OCI-LY3 (cell line): ENCODE results near the gene BTBD9.

Source experiments
- H2AFZ ChIP-seq: fragments of 200-600, 300-600 bp; shearing (Covaris generic); 2 replicates; pipeline ENCODE4 v1.6.0; 2014; ENCODE audit warnings: antibody characterized with exemption, low read depth, low read length
- H3K27ac ChIP-seq: fragments of 200-600, 300-600 bp; sonication (generic); 2 replicates; pipeline ENCODE4 v1.5.1; 2014; ENCODE audit warnings: mild to moderate bottlenecking, low read length, moderate library complexity, mixed read lengths
- H3K27me3 ChIP-seq: fragments of 200-600, 300-600 bp; sonication (generic); 2 replicates; pipeline ENCODE4 v1.6.1; 2014; ENCODE audit warnings: low read depth, low read length, mixed read lengths
- H3K36me3 ChIP-seq: fragments of 200-600, 300-600 bp; sonication (generic); replicated peaks from 2 replicates; pipeline ENCODE3; 2014; ENCODE audit warnings: low read depth, low read length, mixed read lengths
- H3K4me1 ChIP-seq: fragments of 300-600, 200-600 bp; sonication (generic); 2 replicates; pipeline ENCODE4 v1.6.1; 2014; ENCODE audit warnings: low read length, mixed read lengths
- H3K4me2 ChIP-seq: fragments of 200-600, 300-600 bp; sonication (generic); 2 replicates; pipeline ENCODE4 v1.6.1; 2014; ENCODE audit warnings: low read length, mixed read lengths
- H3K4me3 ChIP-seq: fragments of 300-600, 200-600 bp; sonication (generic); 2 replicates; pipeline ENCODE4 v1.5.1; 2014; ENCODE audit warnings: antibody characterized with exemption, mild to moderate bottlenecking, low read length, moderate library complexity
- H3K79me2 ChIP-seq: fragments of 300-600, 200-600 bp; shearing (Covaris generic); 2 replicates; pipeline ENCODE4 v1.6.1; 2014; ENCODE audit warnings: mild to moderate bottlenecking, low read length, mixed read lengths
- H3K9ac ChIP-seq: fragments of 300-600, 200-600 bp; shearing (Covaris generic); 2 replicates; pipeline ENCODE4 v1.6.0; 2014; ENCODE audit warnings: mild to moderate bottlenecking, low read length, moderate library complexity
- H3K9me3 ChIP-seq: fragments of 200-600, 300-600 bp; shearing (Covaris generic); 2 replicates; pipeline ENCODE4 v1.6.1; 2014; ENCODE audit warnings: low read length, mixed read lengths; ENCODE audit not compliant: insufficient read depth
- H4K20me1 ChIP-seq: fragments of 200-600, 300-600 bp; sonication (generic); 2 replicates; pipeline ENCODE4 v1.6.1; 2016; ENCODE audit warnings: low read length, mixed read lengths; ENCODE audit not compliant: insufficient read depth
- EZH2phosphoT487 ChIP-seq: fragments of 200-600 bp; shearing (Covaris generic); IDR thresholded peaks from 2 replicates; pipeline ENCODE4 v1.6.1; 2018; ENCODE audit warnings: antibody characterized with exemption, mixed run types, low read depth
- TF ChIP-seq, protein P1 (sequence below): fragments of 200-600, 300-600 bp; sonication (generic); IDR thresholded peaks from 2 replicates; pipeline ENCODE4 v1.5.1; 2014; ENCODE audit warnings: antibody characterized with exemption, low read length, low read depth

BTBD9 gene

DNA sequence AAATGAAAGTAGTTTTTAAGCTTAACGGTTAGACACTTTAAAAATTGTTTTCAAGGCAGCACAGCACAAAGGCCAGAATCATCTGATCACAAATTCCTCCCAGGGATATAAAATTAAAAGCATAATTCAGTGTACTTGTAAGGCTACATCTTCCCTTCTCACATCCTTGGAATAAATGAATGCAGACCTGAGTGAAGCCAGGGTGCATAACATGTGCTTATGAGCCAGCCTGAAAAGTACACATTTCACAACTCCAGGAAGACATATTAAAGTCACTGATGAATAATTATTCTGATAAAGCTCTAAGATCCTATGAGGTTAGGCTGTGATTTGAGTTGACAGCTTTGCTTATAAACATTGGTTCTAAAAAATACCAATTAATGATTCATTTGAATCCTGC is 163.6 kb downstream of the BTBD9 start:
- H3K79me2 ChIP-seq = no peaks in the 10 kb centered on the region
- no peak overlapping the region for H2AFZ ChIP-seq
- no peak overlapping the region for H3K27ac ChIP-seq
- no peaks in the 10 kb centered on the region for H3K36me3 ChIP-seq
- H3K4me2 ChIP-seq = no peak overlapping the region
- H3K9me3 ChIP-seq = no peaks in the 10 kb centered on the region
- H3K27me3 ChIP-seq = no peaks in the 10 kb centered on the region
- no peaks in the 10 kb centered on the region for H4K20me1 ChIP-seq
- TF ChIP-seq, protein P1, sequence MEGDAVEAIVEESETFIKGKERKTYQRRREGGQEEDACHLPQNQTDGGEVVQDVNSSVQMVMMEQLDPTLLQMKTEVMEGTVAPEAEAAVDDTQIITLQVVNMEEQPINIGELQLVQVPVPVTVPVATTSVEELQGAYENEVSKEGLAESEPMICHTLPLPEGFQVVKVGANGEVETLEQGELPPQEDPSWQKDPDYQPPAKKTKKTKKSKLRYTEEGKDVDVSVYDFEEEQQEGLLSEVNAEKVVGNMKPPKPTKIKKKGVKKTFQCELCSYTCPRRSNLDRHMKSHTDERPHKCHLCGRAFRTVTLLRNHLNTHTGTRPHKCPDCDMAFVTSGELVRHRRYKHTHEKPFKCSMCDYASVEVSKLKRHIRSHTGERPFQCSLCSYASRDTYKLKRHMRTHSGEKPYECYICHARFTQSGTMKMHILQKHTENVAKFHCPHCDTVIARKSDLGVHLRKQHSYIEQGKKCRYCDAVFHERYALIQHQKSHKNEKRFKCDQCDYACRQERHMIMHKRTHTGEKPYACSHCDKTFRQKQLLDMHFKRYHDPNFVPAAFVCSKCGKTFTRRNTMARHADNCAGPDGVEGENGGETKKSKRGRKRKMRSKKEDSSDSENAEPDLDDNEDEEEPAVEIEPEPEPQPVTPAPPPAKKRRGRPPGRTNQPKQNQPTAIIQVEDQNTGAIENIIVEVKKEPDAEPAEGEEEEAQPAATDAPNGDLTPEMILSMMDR = no peak
- no peak for TF ChIP-seq EZH2phosphoT487
- H3K4me1 ChIP-seq = peaks cover 4% of the 10 kb centered on the region; the same call in 1 of the 2 replicates
- no peak overlapping the region for H3K9ac ChIP-seq
- H3K4me3 ChIP-seq = no peak overlapping the region

DNA sequence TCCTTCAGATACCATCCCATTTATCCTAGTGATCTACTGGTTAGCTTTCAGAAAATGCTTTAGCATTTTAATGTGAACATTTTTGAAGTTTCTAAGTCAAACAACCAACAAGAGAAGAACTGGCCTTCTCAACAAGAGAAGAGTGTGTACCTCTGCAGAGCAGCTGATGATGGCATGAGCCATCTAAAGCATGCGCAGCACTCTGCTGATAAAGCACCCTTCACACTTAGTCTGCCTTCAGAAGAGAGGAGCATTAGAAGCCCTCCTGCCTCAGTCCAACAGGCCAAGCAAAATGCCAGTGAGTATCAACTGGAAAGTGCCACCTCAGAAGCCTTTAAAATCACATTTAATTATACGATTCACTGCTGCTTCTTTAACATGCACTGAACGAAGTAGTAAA is 169.2 kb downstream of the BTBD9 start:
- TF ChIP-seq, protein P1 = no peak
- TF ChIP-seq EZH2phosphoT487 = no peak
- Histone ChIP-seq H3K36me3 (no peaks in the 10 kb centered on the region), H3K79me2 (no peaks in the 10 kb centered on the region), H3K9me3 (no peaks in the 10 kb centered on the region), H3K4me3 (no peak overlapping the region), H3K9ac (no peak overlapping the region), H3K4me1 (no peaks in the 10 kb centered on the region), H3K27me3 (no peaks in the 10 kb centered on the region), H3K4me2 (no peak overlapping the region), H3K27ac (no peak overlapping the region), H4K20me1 (no peaks in the 10 kb centered on the region), H2AFZ (no peak overlapping the region)

DNA sequence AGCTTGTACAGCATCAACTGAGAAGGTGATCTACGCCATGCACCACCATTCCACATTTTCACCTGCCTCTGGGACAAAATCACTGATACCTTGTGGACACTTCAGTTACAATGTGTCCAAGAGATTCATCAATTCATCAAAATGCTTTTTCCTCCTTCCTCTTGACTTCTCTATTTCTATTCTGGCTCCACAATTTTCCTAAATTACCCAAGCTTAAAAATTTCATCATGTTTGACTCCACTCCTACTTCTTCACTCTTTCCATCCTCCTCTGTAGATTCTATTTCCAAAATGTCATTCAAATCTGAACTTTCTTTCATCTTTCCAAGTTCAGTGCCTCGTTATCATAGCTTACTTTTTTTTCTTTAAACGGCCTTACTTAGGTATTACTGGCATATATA is 172.2 kb downstream of the BTBD9 start:
- no peak overlapping the region for H2AFZ ChIP-seq
- H3K79me2 ChIP-seq = no peaks in the 10 kb centered on the region
- H3K4me1 ChIP-seq = no peaks in the 10 kb centered on the region
- no peak overlapping the region for H3K4me3 ChIP-seq
- TF ChIP-seq, protein P1 = no peak
- no peak for TF ChIP-seq EZH2phosphoT487
- H3K27ac ChIP-seq = no peak overlapping the region
- H4K20me1 ChIP-seq = no peaks in the 10 kb centered on the region
- no peak overlapping the region for H3K9ac ChIP-seq
- no peak overlapping the region for H3K4me2 ChIP-seq
- H3K9me3 ChIP-seq = no peaks in the 10 kb centered on the region
- no peaks in the 10 kb centered on the region for H3K27me3 ChIP-seq
- no peaks in the 10 kb centered on the region for H3K36me3 ChIP-seq

DNA sequence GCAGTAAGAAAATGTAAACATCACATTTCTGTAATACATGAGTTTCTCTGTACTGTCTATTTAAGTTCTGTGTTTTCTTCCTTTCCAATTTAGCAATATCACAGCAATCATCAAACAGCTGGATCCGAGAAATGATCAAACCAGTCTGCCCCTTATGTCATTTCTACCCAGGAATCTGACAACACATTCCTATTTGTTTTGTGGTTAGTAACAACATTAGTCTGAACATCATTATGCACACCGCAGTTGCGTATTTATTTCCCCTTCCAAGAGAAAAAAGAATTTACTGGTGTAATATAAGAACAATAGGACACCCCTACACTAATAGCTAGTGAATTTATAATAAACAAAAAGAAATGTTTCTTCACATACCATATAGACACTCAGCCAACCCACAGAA is 179.5 kb downstream of the BTBD9 start:
- H3K4me2 ChIP-seq = no peak overlapping the region
- no peaks in the 10 kb centered on the region for H4K20me1 ChIP-seq
- no peaks in the 10 kb centered on the region for H3K9me3 ChIP-seq
- no peak overlapping the region for H3K4me3 ChIP-seq
- no peaks in the 10 kb centered on the region for H3K4me1 ChIP-seq
- H3K36me3 ChIP-seq = no peaks in the 10 kb centered on the region
- no peak overlapping the region for H3K9ac ChIP-seq
- no peaks in the 10 kb centered on the region for H3K27me3 ChIP-seq
- no peaks in the 10 kb centered on the region for H3K79me2 ChIP-seq
- TF ChIP-seq EZH2phosphoT487 = no peak
- TF ChIP-seq, protein P1 = no peak
- no peak overlapping the region for H2AFZ ChIP-seq
- H3K27ac ChIP-seq = no peak overlapping the region
